HCT116 (cell line): ENCODE data around the gene KIAA1671. TPM values are rescaled to one million over a fixed set of nuclear protein-coding genes. Genes with fewer than 3 reads are reported as not detected.

Experiments used
- ATAC-seq: fragments of 200-7000 bp; cut with Tn5 transposase; 2 replicates; pipeline ENCODE4 v1.9.1; 2020; ENCODE audit warnings: mild to moderate bottlenecking, moderate library complexity
- BruUV-seq: library from RNA; stranded (reverse); fragments of 400-500 nt; replicated peaks from 2 replicates; lab custom pipeline; 2021; lab: Mats Ljungman, UMichigan
- CTCF ChIA-PET: fragments of 300-600 bp; sonication (Branson Sonifier 250); formaldehyde crosslinking; loops from one replicate; lab custom pipeline; 2021; ENCODE audit warnings: antibody characterized with exemption; lab: Charles Lee
- POLR2A ChIA-PET: fragments of 300-600, 350-600 bp; sonication (Branson Sonifier 250); formaldehyde crosslinking; loops from one replicate; lab custom pipeline; 2021; ENCODE audit warnings: antibody characterized with exemption; lab: Charles Lee
- RAD21 ChIA-PET, 2 experiments: fragments of 300-600 bp; sonication (Branson Sonifier 250); formaldehyde crosslinking; loops; one replicate each; lab custom pipeline; 2023; ENCODE audit warnings: low total read pairs in 2 of 2; ENCODE audit not compliant: uncharacterized antibody in 2 of 2, unreplicated experiment in 2 of 2, low non-redundant PET in 1 of 2; lab: Charles Lee
- DNase-seq: peaks from one replicate; pipeline ENCODE4 v3.0.0-alpha.2; 2010; ENCODE audit warnings: low read depth, low spot score
- H2AFZ ChIP-seq: fragments of 200-600 bp; shearing (Covaris generic), sonication (generic); 2 replicates; pipeline ENCODE4 v1.6.1; 2017; ENCODE audit warnings: low read depth, mixed run types, mixed read lengths, antibody characterized with exemption, low read length; ENCODE audit not compliant: poor library complexity, severe bottlenecking
- H3K27ac ChIP-seq: 2 replicates; pipeline ENCODE4 v1.5.1; 2012; ENCODE audit warnings: low read depth, low read length
- H3K27me3 ChIP-seq: fragments of 200-600 bp; sonication (generic); 2 replicates; pipeline ENCODE4 v1.6.1; 2016; ENCODE audit warnings: mixed run types, low read length, mixed read lengths; ENCODE audit not compliant: insufficient read depth
- H3K36me3 ChIP-seq, 2 experiments: fragments of 200-500 bp in 1 of 2; fragments of 200-600 bp in 1 of 2; sonication (Bioruptor generic) in 1 of 2; sonication (generic) in 1 of 2; 2 replicates each; pipeline versions ENCODE4 v1.5.1 to v1.6.1; 2014 to 2016; ENCODE audit warnings: low read length in 2 of 2, inconsistent platforms in 1 of 2, mixed read lengths in 1 of 2, mixed run types in 1 of 2; ENCODE audit not compliant: insufficient read depth in 2 of 2, control insufficient read depth in 1 of 2
- H3K4me1 ChIP-seq, 2 experiments: fragments of 200-600 bp in 1 of 2; sonication (generic) in 1 of 2; 2 replicates each; pipeline versions ENCODE4 v1.5.1 to v1.6.1; 2012 to 2017; ENCODE audit warnings: low read length in 2 of 2, inconsistent platforms in 1 of 2, mild to moderate bottlenecking in 1 of 2, mixed read lengths in 1 of 2, mixed run types in 1 of 2, moderate library complexity in 1 of 2; ENCODE audit not compliant: insufficient read depth in 2 of 2, control insufficient read depth in 1 of 2
- H3K4me2 ChIP-seq: fragments of 200-600 bp; sonication (generic); 2 replicates; pipeline ENCODE4 v1.6.1; 2017; ENCODE audit warnings: mixed run types, low read length, mixed read lengths
- H3K4me3 ChIP-seq, 2 experiments: fragments of 200-600 bp in 1 of 2; sonication (generic) in 1 of 2; replicated peaks in 1 of 2; 2 replicates each; pipeline ENCODE4 v1.5.1; 2011 to 2016; ENCODE audit warnings: low read length in 2 of 2, control low read depth in 1 of 2, low read depth in 1 of 2, mild to moderate bottlenecking in 1 of 2, mixed read lengths in 1 of 2, mixed run types in 1 of 2
- H3K79me2 ChIP-seq: fragments of 200-600 bp; sonication (generic); 2 replicates; pipeline ENCODE4 v1.6.1; 2017; ENCODE audit warnings: mild to moderate bottlenecking, mixed run types, low read length, moderate library complexity, mixed read lengths; ENCODE audit not compliant: insufficient read depth
- H3K9ac ChIP-seq: fragments of 200-600 bp; sonication (generic); 2 replicates; pipeline ENCODE4 v1.6.1; 2016; ENCODE audit warnings: low read length, mixed read lengths
- H3K9me2 ChIP-seq: fragments of 200-600 bp; sonication (generic), shearing (Covaris generic); 2 replicates; pipeline ENCODE4 v1.6.1; 2017; ENCODE audit warnings: mixed run types, mild to moderate bottlenecking, moderate library complexity; ENCODE audit not compliant: insufficient read depth
- H3K9me3 ChIP-seq, 2 experiments: fragments of 200-500 bp in 1 of 2; fragments of 200-600 bp in 1 of 2; sonication (Bioruptor generic) in 1 of 2; sonication (generic) in 1 of 2; 2 replicates each; pipeline ENCODE4 v1.6.1; 2014 to 2017; ENCODE audit warnings: low read length in 2 of 2, mixed read lengths in 2 of 2, inconsistent platforms in 1 of 2, low read depth in 1 of 2, mild to moderate bottlenecking in 1 of 2, mixed run types in 1 of 2, moderate library complexity in 1 of 2; ENCODE audit not compliant: control insufficient read depth in 1 of 2, insufficient read depth in 1 of 2
- H4K20me1 ChIP-seq: fragments of 200-600 bp; sonication (generic), shearing (Covaris generic); 2 replicates; pipeline ENCODE4 v1.6.1; 2017; ENCODE audit warnings: mixed run types, mild to moderate bottlenecking, moderate library complexity; ENCODE audit not compliant: insufficient read depth
- EZH2 ChIP-seq: fragments of 200-600 bp; sonication (generic); IDR thresholded peaks from 2 replicates; pipeline ENCODE4 v1.6.1; 2017; ENCODE audit warnings: antibody characterized with exemption, mixed run types
- JUND ChIP-seq: IDR thresholded peaks from 2 replicates; pipeline ENCODE4 v1.6.1; 2012
- POLR2A ChIP-seq: IDR thresholded peaks from 2 replicates; pipeline ENCODE4 v1.7.0; 2011; ENCODE audit warnings: borderline replicate concordance; ENCODE audit not compliant: insufficient read depth, insufficient read length; ENCODE audit errors: extremely low read depth
- SP1 ChIP-seq: IDR thresholded peaks from 2 replicates; pipeline ENCODE4 v1.6.1; 2012; ENCODE audit warnings: low read depth
- SRF ChIP-seq: IDR thresholded peaks from 2 replicates; pipeline ENCODE4 v1.6.1; 2012; ENCODE audit warnings: low read depth
- ZFX ChIP-seq: fragments of 450-650 bp; IDR thresholded peaks from 2 replicates; pipeline ENCODE4 v1.6.1; 2017
- intact Hi-C: fragments of 100-400 bp; cut with micrococcal nuclease; formaldehyde crosslinking; loops from 2 replicates; pipeline ENCODE4 v1.10.0; 2022
- total RNA-seq: library from RNA; stranded (reverse); gene quantifications from one replicate; pipeline ENCODE4 v1.2.1, GENCODE V29; 2021; ENCODE audit not compliant: unreplicated experiment
- TF ChIP-seq, protein P1 (sequence below), 3 experiments: fragments of 200-600 bp in 1 of 3; sonication (generic) in 1 of 3; IDR thresholded peaks in 2 of 3; conservative IDR thresholded peaks in 1 of 3; 2 replicates each; pipeline ENCODE4 v1.5.1; 2012 to 2017; ENCODE audit warnings: low read depth in 2 of 3, low read length in 2 of 3, antibody characterized with exemption in 1 of 3, borderline replicate concordance in 1 of 3, control low read depth in 1 of 3, mild to moderate bottlenecking in 1 of 3, mixed read lengths in 1 of 3, mixed run types in 1 of 3, moderate library complexity in 1 of 3; ENCODE audit not compliant: insufficient read depth in 1 of 3
- TF ChIP-seq, protein P2 (sequence below): IDR thresholded peaks from 2 replicates; pipeline ENCODE4 v1.6.1; 2012; ENCODE audit warnings: low read depth

Gene KIAA1671
- total RNA-seq, 1 experiment from 2014 or later: 36.8 TPM

DNA sequence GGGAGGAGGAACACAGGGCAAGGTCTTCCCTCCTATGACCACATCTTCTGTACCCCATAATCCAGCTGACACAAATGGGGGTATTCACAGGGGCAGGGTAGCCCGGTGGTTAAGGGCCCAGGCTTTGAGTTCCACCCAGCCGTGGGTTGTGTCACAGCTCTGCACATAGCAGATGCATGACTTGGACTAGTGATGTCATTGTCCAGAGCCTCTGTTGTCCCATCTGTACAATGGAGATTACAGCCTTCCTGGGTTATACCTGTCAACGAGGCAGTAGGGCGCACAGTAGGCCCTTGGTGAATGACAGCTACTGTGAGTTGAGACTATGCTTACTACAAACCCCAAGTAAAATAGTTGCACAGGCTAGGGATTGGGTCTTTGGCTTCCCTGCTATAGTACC is 147.9 kb downstream of the KIAA1671 start:
- H3K27ac ChIP-seq: no peak overlapping the region
- H3K4me2 ChIP-seq: no peak overlapping the region
- no peaks in the 10 kb centered on the region for H3K27me3 ChIP-seq
- POLR2A ChIA-PET: no interaction called here
- H3K9ac ChIP-seq: no peak overlapping the region
- H3K9me3 ChIP-seq: no peaks in the 10 kb centered on the region
- DNase-seq (no peak), ATAC-seq (no peak)
- H3K79me2 ChIP-seq: no peaks in the 10 kb centered on the region
- H3K36me3 ChIP-seq: no peaks in the 10 kb centered on the region
- no peak for TF ChIP-seq POLR2A
- TF ChIP-seq SRF: no peak
- TF ChIP-seq, protein P1, sequence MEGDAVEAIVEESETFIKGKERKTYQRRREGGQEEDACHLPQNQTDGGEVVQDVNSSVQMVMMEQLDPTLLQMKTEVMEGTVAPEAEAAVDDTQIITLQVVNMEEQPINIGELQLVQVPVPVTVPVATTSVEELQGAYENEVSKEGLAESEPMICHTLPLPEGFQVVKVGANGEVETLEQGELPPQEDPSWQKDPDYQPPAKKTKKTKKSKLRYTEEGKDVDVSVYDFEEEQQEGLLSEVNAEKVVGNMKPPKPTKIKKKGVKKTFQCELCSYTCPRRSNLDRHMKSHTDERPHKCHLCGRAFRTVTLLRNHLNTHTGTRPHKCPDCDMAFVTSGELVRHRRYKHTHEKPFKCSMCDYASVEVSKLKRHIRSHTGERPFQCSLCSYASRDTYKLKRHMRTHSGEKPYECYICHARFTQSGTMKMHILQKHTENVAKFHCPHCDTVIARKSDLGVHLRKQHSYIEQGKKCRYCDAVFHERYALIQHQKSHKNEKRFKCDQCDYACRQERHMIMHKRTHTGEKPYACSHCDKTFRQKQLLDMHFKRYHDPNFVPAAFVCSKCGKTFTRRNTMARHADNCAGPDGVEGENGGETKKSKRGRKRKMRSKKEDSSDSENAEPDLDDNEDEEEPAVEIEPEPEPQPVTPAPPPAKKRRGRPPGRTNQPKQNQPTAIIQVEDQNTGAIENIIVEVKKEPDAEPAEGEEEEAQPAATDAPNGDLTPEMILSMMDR (IDR thresholded peaks at IDR 0.05 in 2 of 3, conservative IDR thresholded peaks at IDR 0.05 in 1 of 3; ENCODE audit: borderline replicate concordance in 1 of 3, insufficient read depth in 1 of 3, low read depth in 2 of 3, low read length in 2 of 3): no peak
- no peak for TF ChIP-seq SP1
- TF ChIP-seq EZH2: no peak
- no peak for TF ChIP-seq ZFX
- TF ChIP-seq, protein P2, sequence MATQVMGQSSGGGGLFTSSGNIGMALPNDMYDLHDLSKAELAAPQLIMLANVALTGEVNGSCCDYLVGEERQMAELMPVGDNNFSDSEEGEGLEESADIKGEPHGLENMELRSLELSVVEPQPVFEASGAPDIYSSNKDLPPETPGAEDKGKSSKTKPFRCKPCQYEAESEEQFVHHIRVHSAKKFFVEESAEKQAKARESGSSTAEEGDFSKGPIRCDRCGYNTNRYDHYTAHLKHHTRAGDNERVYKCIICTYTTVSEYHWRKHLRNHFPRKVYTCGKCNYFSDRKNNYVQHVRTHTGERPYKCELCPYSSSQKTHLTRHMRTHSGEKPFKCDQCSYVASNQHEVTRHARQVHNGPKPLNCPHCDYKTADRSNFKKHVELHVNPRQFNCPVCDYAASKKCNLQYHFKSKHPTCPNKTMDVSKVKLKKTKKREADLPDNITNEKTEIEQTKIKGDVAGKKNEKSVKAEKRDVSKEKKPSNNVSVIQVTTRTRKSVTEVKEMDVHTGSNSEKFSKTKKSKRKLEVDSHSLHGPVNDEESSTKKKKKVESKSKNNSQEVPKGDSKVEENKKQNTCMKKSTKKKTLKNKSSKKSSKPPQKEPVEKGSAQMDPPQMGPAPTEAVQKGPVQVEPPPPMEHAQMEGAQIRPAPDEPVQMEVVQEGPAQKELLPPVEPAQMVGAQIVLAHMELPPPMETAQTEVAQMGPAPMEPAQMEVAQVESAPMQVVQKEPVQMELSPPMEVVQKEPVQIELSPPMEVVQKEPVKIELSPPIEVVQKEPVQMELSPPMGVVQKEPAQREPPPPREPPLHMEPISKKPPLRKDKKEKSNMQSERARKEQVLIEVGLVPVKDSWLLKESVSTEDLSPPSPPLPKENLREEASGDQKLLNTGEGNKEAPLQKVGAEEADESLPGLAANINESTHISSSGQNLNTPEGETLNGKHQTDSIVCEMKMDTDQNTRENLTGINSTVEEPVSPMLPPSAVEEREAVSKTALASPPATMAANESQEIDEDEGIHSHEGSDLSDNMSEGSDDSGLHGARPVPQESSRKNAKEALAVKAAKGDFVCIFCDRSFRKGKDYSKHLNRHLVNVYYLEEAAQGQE: no peak
- TF ChIP-seq JUND: no peak
- H3K4me3 ChIP-seq: no peak overlapping the region
- H4K20me1 ChIP-seq: no peaks in the 10 kb centered on the region
- no peaks in the 10 kb centered on the region for H3K4me1 ChIP-seq
- BruUV-seq: no TSS peak
- CTCF ChIA-PET: no interaction called here
- RAD21 ChIA-PET: no interaction called here
- H2AFZ ChIP-seq: no peak overlapping the region
- intact Hi-C loops: no loop called here
- no peaks in the 10 kb centered on the region for H3K9me2 ChIP-seq
